LNCAP (cell line): ENCODE measurements around the gene OAT.

Source experiments
- CTCF ChIP-seq: fragments of 450-650 bp; IDR thresholded peaks from 2 replicates; pipeline ENCODE4 v1.5.1; 2017; ENCODE audit warnings: mild to moderate bottlenecking

OAT gene

DNA sequence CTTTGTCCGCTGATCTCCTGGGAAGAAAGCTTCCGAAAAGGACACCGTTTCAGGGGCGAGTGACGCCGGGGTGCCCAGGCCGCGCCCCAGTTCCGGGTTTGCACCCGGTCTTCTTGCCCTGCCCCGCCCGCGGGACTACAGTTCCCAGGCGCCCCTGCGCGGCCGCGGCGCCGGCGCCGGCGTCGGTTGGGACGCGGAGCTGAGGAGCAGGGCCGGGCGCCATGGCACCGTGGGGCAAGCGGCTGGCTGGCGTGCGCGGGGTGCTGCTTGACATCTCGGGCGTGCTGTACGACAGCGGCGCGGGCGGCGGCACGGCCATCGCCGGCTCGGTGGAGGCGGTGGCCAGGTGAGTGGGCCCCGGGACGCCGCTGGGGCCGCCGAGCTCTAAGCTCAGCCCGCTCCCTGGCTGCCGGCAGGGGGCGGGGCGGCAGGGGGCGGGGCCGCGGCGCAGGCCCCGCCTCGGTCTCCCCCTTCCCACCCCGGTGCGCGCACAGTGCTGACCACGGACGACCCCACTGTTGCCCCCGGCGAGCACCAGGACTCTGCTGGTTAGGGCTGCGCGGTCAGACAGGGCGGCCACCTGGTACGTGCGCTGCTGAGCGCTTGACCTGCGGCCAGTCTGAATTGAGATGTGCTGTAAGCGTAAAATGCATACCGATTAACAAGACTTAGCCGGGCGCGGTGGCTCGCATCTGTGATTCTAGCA, 43.1 kb upstream of the OAT start, which contains the start of gene LHPP:
LHPP (plus strand) TSS at position 182 of the 706 bp plus-strand sequence; CDS start at position 222, 40 bp downstream.
- TF ChIP-seq CTCF = no peak

DNA sequence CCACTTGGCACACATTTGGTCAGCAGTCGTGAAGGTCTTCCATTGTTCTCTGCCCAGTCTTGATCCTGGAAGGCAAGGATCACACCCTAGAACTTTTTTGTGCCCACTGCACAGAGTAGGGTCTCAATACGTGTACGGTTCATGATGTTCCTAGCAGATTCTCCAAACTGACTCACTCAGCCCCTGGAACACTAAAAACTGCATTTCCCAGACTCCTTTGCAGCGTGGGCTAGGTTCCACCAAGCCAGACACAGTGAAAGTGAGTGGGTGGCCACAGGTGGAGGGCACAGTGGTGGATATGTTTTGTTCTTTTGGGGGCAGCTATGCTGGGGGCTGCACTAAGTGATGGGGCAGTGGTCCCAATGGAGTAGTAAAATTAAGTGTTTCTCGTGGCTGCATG, 41.4 kb upstream of the OAT start:
- TF ChIP-seq CTCF = no peak

GRCh38 chr10:124459395-124459794, 40.7 kb upstream of the OAT start:
- no peak for TF ChIP-seq CTCF

GRCh38 chr10:124458889-124459288, 40.2 kb upstream of the OAT start:
- no peak for TF ChIP-seq CTCF

DNA sequence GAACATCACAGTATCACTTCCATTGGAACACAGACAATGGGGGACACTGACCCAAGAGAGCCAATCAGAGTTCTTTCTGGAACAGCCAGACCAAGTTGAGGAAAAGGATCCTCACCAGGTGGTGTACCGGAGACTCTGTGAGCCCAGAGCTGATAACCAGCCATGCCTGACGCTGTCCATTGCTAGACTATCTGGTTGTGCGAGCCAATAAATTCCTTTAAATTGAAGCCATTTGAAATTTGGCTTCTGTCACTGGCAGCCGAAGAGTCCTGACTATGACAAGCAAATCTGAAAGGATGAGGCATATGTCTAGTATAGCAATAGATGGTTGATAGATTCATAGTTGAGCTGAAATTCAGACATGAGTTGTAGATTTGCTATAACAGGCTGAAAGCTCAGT, 39.8 kb upstream of the OAT start:
- TF ChIP-seq CTCF = no peak

GRCh38 chr10:124455441-124455840, 36.7 kb upstream of the OAT start:
- TF ChIP-seq CTCF = no peak

DNA sequence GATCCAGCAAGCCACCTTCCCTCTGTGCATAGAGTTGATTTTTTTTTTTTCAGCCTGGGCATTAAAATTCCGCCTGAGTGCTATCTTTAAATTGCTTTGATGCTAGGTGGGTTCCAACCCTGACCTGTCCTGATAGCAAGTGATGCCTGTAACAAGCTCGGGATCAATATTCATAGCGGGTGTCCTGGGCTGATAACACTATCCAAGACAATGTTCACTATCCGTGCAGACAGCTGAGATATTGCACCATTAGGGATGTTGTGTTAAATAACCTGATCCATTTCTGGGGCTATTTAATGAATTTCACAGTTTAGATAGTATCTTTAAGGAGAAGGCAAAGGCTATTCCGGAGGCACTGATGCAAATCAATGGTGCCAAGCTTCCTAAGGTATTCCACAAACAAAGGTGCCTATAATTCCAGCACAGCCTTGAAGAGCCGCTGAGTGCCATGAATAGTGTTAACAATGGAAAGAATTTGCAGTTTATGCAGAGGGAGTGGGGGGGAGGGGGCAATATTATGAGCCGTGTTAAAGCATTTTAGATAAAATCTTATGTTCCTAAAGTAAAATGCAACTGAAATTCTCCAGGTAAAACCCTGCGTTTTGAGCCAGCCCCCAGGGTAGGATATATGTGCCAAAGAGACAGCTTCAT, 35.4 kb upstream of the OAT start:
- TF ChIP-seq CTCF = no peak
